Endothelial cell of umbilical vein (primary cell): ENCODE data around the gene ERBIN. TPM values are rescaled to one million over a fixed set of nuclear protein-coding genes. Genes with fewer than 3 reads are reported as not detected.

Experiments
- BruUV-seq: library from RNA; stranded (reverse); fragments of 400-500 nt; replicated peaks from 2 replicates; lab custom pipeline; 2021; lab: Mats Ljungman, UMichigan
- CTCF ChIA-PET: fragments of 300-600, 350-600 bp; sonication (Branson Sonifier 250); formaldehyde crosslinking; loops from one replicate; lab custom pipeline; 2021; ENCODE audit warnings: antibody characterized with exemption, inconsistent platforms; lab: Charles Lee
- POLR2A ChIA-PET: fragments of 300-600, 350-600 bp; sonication (Branson Sonifier 250); formaldehyde crosslinking; loops from one replicate; lab custom pipeline; 2021; ENCODE audit warnings: antibody characterized with exemption, inconsistent platforms; lab: Charles Lee
- DNase-seq: peaks from one replicate; pipeline ENCODE4 v3.0.0-alpha.2; 2011; ENCODE audit warnings: low read depth, low spot score
- FAIRE-seq: peaks from 2 replicates; lab custom pipeline; 2011; peaks lifted over from hg19 to GRCh38; lab: Jason Lieb, UNC
- H2AFZ ChIP-seq: 2 replicates; pipeline ENCODE4 v1.6.0; 2012; ENCODE audit warnings: low read depth, low read length, control low read depth, inconsistent platforms
- H3K27ac ChIP-seq: 2 replicates; pipeline ENCODE4 v1.5.1; 2011; ENCODE audit warnings: low read depth, mild to moderate bottlenecking, control low read depth, low read length, moderate library complexity; ENCODE audit not compliant: insufficient read depth
- H3K27me3 ChIP-seq, 2 experiments: 2 replicates each; pipeline versions ENCODE4 v1.6.0 to v1.6.1; 2011; ENCODE audit warnings: low read length in 2 of 2, mixed read lengths in 1 of 2; ENCODE audit not compliant: control insufficient read depth in 2 of 2, insufficient read depth in 2 of 2
- H3K36me3 ChIP-seq, 2 experiments: 2 replicates in 1 of 2; 3 replicates in 1 of 2; pipeline ENCODE4 v1.5.1; 2011; ENCODE audit warnings: low read length in 2 of 2, mild to moderate bottlenecking in 1 of 2, moderate library complexity in 1 of 2; ENCODE audit not compliant: control insufficient read depth in 2 of 2, insufficient read depth in 2 of 2; ENCODE audit errors: extremely low read depth in 1 of 2
- H3K4me1 ChIP-seq: 3 replicates; pipeline ENCODE4 v1.5.1; 2011; ENCODE audit warnings: mild to moderate bottlenecking, low read length; ENCODE audit not compliant: control insufficient read depth, insufficient read depth; ENCODE audit errors: extremely low read depth
- H3K4me2 ChIP-seq: 2 replicates; pipeline ENCODE4 v1.6.1; 2011; ENCODE audit warnings: low read length, control low read depth, mixed read lengths; ENCODE audit not compliant: insufficient read depth
- H3K4me3 ChIP-seq, 3 experiments: fragments of 200-600 bp in 1 of 3; sonication (generic), shearing (Covaris generic) in 1 of 3; replicated peaks in 1 of 3; 2 replicates each; pipeline ENCODE4 v1.5.1; 2011 to 2016; ENCODE audit warnings: control low read depth in 3 of 3, low read length in 3 of 3, mild to moderate bottlenecking in 2 of 3, inconsistent platforms in 1 of 3, low read depth in 1 of 3, moderate library complexity in 1 of 3; ENCODE audit not compliant: insufficient read depth in 1 of 3
- H3K79me2 ChIP-seq: 2 replicates; pipeline ENCODE4 v1.6.0; 2012; ENCODE audit warnings: low read length, inconsistent platforms; ENCODE audit not compliant: control insufficient read depth, insufficient read depth
- H3K9ac ChIP-seq: replicated peaks from 2 replicates; pipeline ENCODE3; 2011; ENCODE audit warnings: low read length, control low read depth; ENCODE audit not compliant: insufficient read depth; ENCODE audit errors: extremely low read depth
- H3K9me1 ChIP-seq: replicated peaks from 3 replicates; pipeline ENCODE4 v1.6.0; 2011; ENCODE audit warnings: mild to moderate bottlenecking, low read length; ENCODE audit not compliant: control insufficient read depth, insufficient read depth; ENCODE audit errors: extremely low read depth
- H3K9me3 ChIP-seq: replicated peaks from 2 replicates; pipeline ENCODE4 v1.5.1; 2012; ENCODE audit warnings: low read length, inconsistent platforms; ENCODE audit not compliant: control insufficient read depth, insufficient read depth
- H4K20me1 ChIP-seq: replicated peaks from 2 replicates; pipeline ENCODE3; 2011; ENCODE audit warnings: mild to moderate bottlenecking, low read length; ENCODE audit not compliant: control insufficient read depth, insufficient read depth; ENCODE audit errors: extremely low read depth
- EZH2 ChIP-seq: IDR thresholded peaks from 2 replicates; pipeline ENCODE4 v1.6.1; 2012; ENCODE audit warnings: borderline replicate concordance, low read depth, mild to moderate bottlenecking, moderate library complexity, low read length, inconsistent platforms; ENCODE audit not compliant: severe bottlenecking
- FOS ChIP-seq: IDR thresholded peaks from 2 replicates; pipeline ENCODE4 v1.6.1; 2011; ENCODE audit warnings: mild to moderate bottlenecking, low read length, moderate library complexity, borderline replicate concordance; ENCODE audit not compliant: insufficient read depth
- GATA2 ChIP-seq: IDR thresholded peaks from 2 replicates; pipeline ENCODE4 v1.7.0; 2011; ENCODE audit warnings: low read depth, mild to moderate bottlenecking, moderate library complexity, mixed read lengths, low read length; ENCODE audit not compliant: insufficient read length, insufficient read depth
- JUN ChIP-seq: IDR thresholded peaks from 2 replicates; pipeline ENCODE4 v1.6.1; 2011; ENCODE audit warnings: borderline replicate concordance, low read depth; ENCODE audit not compliant: insufficient read length, insufficient read depth
- MYC ChIP-seq: IDR thresholded peaks from one replicate; pipeline ENCODE4 v1.6.1; 2011; ENCODE audit warnings: mild to moderate bottlenecking, low read depth, low read length
- POLR2A ChIP-seq: IDR thresholded peaks from 2 replicates; pipeline ENCODE4 v1.6.1; 2012; ENCODE audit warnings: low read depth, mild to moderate bottlenecking, control low read depth, low read length
- POLR2AphosphoS5 ChIP-seq: IDR thresholded peaks from 2 replicates; pipeline ENCODE4 v1.6.1; 2012; ENCODE audit warnings: low read depth, mild to moderate bottlenecking, control low read depth, low read length, moderate library complexity; ENCODE audit not compliant: insufficient read depth
- dilution Hi-C: fragments of 300-500 bp; cut with MboI; formaldehyde crosslinking; loops from one replicate; pipeline ENCODE4 v1.15.0; 2019; ENCODE audit warnings: low sequenced_read_pairs; ENCODE audit not compliant: extremely low pct_ligation_motif_present
- intact Hi-C: fragments of 100-400 bp; cut with micrococcal nuclease; formaldehyde crosslinking; loops from one replicate; pipeline ENCODE4 v1.10.0; 2022
- polyA plus RNA-seq, 4 experiments: library from polyadenylated mRNA; depleted of rRNA in 3 of 4; stranded (reverse) in 3 of 4; unstranded in 1 of 4; fragments of >200 nt; gene quantifications; 2 replicates each; pipeline versions ENCODE4 v1.2.1 to v1.2.3, GENCODE V29; 2011 to 2012; ENCODE audit warnings: missing spikeins in 1 of 4
- total RNA-seq: library from RNA; stranded (reverse); gene quantifications from 2 replicates; pipeline ENCODE4 v1.2.3, GENCODE V29; 2021
- TF ChIP-seq, protein P1 (sequence below): IDR thresholded peaks from 2 replicates; pipeline ENCODE4 v1.6.1; 2011; ENCODE audit not compliant: insufficient read depth, insufficient read length
- TF ChIP-seq, protein P2 (sequence below), 2 donors: IDR thresholded peaks; 1 replicate in 1 of 2; 2 replicates in 1 of 2; pipeline ENCODE4 v1.5.1; 2011; ENCODE audit warnings: low read length in 2 of 2, mild to moderate bottlenecking in 2 of 2, moderate library complexity in 2 of 2, control low read depth in 1 of 2, inconsistent platforms in 1 of 2, low read depth in 1 of 2; ENCODE audit not compliant: insufficient read depth in 1 of 2; ENCODE audit errors: extremely low read depth in 1 of 2

Gene ERBIN
- total and polyA plus RNA-seq, 2 donors (not counting 3 experiments of a cell fraction or from before 2014, with no cell fraction given), result 8.1 to 55.6 TPM

DNA sequence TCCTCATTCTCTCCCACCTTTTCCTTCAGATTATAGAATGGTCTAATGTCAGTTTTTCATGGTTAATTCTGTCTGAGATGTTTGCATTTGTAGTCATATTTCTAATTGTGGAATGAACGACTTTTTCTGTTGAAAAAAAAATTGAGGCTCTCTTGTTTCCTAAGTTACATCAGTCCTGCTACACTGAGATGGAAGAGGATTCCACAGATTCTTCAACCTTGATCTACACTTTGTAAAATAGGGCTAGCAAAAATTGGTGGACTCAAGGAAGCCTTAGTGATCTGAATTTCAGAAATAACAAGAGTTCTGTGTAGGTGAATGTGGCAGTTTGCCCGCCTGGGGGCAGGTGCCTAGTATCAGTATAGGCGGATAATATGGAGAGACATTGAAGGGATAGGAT is 51.9 kb downstream of the ERBIN start:
- dilution Hi-C loops, result no loop called here
- no peak overlapping the region for H3K4me2 ChIP-seq
- no peak overlapping the region for H3K4me3 ChIP-seq
- no peak for TF ChIP-seq FOS
- TF ChIP-seq, protein P1, sequence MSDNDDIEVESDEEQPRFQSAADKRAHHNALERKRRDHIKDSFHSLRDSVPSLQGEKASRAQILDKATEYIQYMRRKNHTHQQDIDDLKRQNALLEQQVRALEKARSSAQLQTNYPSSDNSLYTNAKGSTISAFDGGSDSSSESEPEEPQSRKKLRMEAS, result no peak
- TF ChIP-seq POLR2AphosphoS5, result no peak
- no peak for TF ChIP-seq EZH2
- no peak for TF ChIP-seq JUN
- TF ChIP-seq MYC, result no peak
- TF ChIP-seq, protein P2, sequence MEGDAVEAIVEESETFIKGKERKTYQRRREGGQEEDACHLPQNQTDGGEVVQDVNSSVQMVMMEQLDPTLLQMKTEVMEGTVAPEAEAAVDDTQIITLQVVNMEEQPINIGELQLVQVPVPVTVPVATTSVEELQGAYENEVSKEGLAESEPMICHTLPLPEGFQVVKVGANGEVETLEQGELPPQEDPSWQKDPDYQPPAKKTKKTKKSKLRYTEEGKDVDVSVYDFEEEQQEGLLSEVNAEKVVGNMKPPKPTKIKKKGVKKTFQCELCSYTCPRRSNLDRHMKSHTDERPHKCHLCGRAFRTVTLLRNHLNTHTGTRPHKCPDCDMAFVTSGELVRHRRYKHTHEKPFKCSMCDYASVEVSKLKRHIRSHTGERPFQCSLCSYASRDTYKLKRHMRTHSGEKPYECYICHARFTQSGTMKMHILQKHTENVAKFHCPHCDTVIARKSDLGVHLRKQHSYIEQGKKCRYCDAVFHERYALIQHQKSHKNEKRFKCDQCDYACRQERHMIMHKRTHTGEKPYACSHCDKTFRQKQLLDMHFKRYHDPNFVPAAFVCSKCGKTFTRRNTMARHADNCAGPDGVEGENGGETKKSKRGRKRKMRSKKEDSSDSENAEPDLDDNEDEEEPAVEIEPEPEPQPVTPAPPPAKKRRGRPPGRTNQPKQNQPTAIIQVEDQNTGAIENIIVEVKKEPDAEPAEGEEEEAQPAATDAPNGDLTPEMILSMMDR (IDR thresholded peaks at IDR 0.05; ENCODE audit: extremely low read depth in 1 of 2, insufficient read depth in 1 of 2, low read depth in 1 of 2, low read length in 2 of 2), result no peak
- TF ChIP-seq POLR2A, result no peak
- no peak for TF ChIP-seq GATA2
- peaks cover 2% of the 10 kb centered on the region for H3K4me1 ChIP-seq
- H3K9me1 ChIP-seq, result no peaks in the 10 kb centered on the region
- peaks cover 3% of the 10 kb centered on the region for H4K20me1 ChIP-seq
- no peaks in the 10 kb centered on the region for H3K27me3 ChIP-seq
- FAIRE-seq (no peak), DNase-seq (no peak)
- no peak overlapping the region for H3K27ac ChIP-seq
- ChIA-PET CTCF (no interaction called here), POLR2A (no interaction called here)
- BruUV-seq, result no TSS peak
- H3K9me3 ChIP-seq, result no peaks in the 10 kb centered on the region
- peaks cover 49% of the 10 kb centered on the region for H3K79me2 ChIP-seq
- no peak overlapping the region for H3K9ac ChIP-seq
- intact Hi-C loops, result no loop called here
- no peak overlapping the region for H2AFZ ChIP-seq
- H3K36me3 ChIP-seq, result no peaks in the 10 kb centered on the region
